Mucosa of rectum (tissue), 2 donors: Measurements from ENCODE around the gene GMPPA.

Experiments used
- H3K27ac ChIP-seq, 2 donors: one replicate each; pipeline ENCODE4 v1.7.0; 2013; ENCODE audit warnings: inconsistent platforms in 2 of 2, low read depth in 2 of 2, low read length in 2 of 2
- H3K27me3 ChIP-seq, 2 donors: one replicate each; pipeline ENCODE4 v1.7.0; 2013; ENCODE audit warnings: low read length in 2 of 2; ENCODE audit not compliant: control insufficient read depth in 2 of 2, insufficient read depth in 2 of 2
- H3K36me3 ChIP-seq, 2 donors: one replicate each; pipeline ENCODE4 v1.7.0; 2013; ENCODE audit warnings: low read length in 2 of 2; ENCODE audit not compliant: control insufficient read depth in 2 of 2, insufficient read depth in 2 of 2
- H3K4me1 ChIP-seq, 2 donors: one replicate each; pipeline ENCODE4 v1.7.0; 2013; ENCODE audit warnings: low read length in 2 of 2, mild to moderate bottlenecking in 1 of 2; ENCODE audit not compliant: control insufficient read depth in 2 of 2, insufficient read depth in 2 of 2
- H3K4me3 ChIP-seq, 2 donors: one replicate each; pipeline ENCODE4 v1.7.0; 2013; ENCODE audit warnings: low read length in 2 of 2
- H3K9ac ChIP-seq, 2 donors: one replicate each; pipeline ENCODE4 v1.7.0; 2013; ENCODE audit warnings: low read length in 2 of 2, low read depth in 1 of 2, mild to moderate bottlenecking in 1 of 2
- H3K9me3 ChIP-seq, 2 donors: one replicate each; pipeline ENCODE4 v1.7.0; 2013; ENCODE audit warnings: low read length in 2 of 2; ENCODE audit not compliant: control insufficient read depth in 2 of 2
- donor health status: healthy.
- donor health status: Normal muscosa, but diverticular disease.

Gene GMPPA

DNA sequence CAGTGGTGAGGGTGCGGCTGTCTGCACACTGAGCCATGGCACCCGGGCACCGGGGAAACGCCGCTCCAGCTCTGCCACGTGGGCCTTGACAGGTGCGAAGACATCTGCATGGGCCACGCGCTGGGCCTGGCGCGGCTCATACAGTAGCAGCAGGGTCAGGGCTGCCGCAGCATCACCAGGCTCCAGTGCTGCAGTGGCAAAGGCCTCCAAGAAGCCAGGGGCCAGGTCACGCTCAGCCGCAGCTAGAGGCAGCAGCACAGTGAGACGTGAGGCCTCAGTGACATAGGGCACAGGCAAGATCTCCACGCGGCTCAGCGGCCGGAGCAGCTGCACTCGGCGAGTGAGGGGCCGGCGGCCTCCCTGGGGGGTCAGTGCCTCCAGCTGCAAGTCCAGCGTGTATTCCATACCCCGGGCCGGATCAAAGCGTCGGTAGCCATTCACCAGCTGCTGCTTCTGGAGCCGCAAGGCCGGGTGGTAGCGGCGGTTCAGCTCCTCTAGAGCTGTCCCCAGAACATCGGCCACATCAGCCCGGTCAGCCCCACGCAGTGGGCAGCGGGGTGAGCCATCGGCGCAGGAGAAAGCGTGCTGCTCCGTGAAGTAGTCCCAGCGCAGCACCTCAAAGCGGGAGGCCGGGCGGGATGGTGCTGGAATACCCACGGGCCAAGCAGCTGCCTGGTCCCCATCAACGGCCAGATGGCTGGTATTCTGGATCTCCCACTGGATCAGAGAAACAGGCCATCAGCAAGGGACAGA is 41.4 kb downstream of the GMPPA start:
- Histone ChIP-seq H3K36me3 (peaks cover 9 to 16% of the 10 kb centered on the region in 2 donors), H3K4me1 (peaks cover 19 to 23% of the 10 kb centered on the region in 2 donors), H3K9ac (no peak overlapping the region), H3K27ac (no peak overlapping the region), H3K4me3 (no peak overlapping the region), H3K27me3 (no peaks in the 10 kb centered on the region), H3K9me3 (no peaks in the 10 kb centered on the region)

- Histone ChIP-seq H3K27me3 (no peaks in the 10 kb centered on the region), H3K9ac (no peak overlapping the region), H3K9me3 (no peaks in the 10 kb centered on the region), H3K36me3 (peaks cover 9 to 16% of the 10 kb centered on the region in 2 donors), H3K27ac (no peak overlapping the region), H3K4me3 (no peak overlapping the region), H3K4me1 (peaks cover 19 to 23% of the 10 kb centered on the region in 2 donors)
These were observed 42.3 kb downstream of the GMPPA start for GRCh38 chr2:219540784-219541504.

DNA sequence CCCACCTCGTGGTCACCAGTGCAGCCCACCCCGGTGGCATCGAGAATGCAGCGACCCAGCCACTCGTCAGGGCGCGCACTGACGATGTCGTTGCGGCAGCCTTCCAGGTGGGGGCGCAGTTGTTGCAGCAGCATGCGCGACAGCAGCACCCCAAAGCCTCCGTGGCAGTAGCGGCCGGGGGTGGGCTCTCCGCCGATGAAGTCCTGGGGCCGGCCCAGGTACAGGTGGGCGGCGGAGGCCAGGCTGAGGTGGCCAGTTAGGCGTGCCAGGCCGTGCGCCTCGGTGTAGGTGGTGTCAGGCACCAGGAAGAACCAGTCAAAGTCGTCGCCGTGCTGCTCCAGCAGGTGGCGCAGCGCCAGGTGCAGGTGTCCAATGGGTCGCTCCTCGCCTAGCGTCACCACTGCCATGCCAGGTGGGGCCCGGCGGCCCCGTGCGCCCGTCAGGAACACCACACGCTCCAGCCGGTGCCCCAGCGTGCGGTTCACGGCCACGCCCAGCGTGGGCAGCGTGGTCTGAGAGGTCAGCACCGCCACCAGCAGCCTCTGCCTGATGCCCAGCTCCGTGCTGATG is 43.0 kb downstream of the GMPPA start:
- no peaks in the 10 kb centered on the region for H3K27me3 ChIP-seq
- H3K36me3 ChIP-seq: peaks cover 9 to 16% of the 10 kb centered on the region in 2 donors
- peak overlapping the region; percentile 71 to 79 for H3K4me3 ChIP-seq
- no peaks in the 10 kb centered on the region for H3K9me3 ChIP-seq
- peak overlapping the region in 1 of 2 donors; percentile 28 for H3K27ac ChIP-seq
- peak overlapping the region in 1 of 2 donors; percentile 76 for H3K9ac ChIP-seq
- H3K4me1 ChIP-seq: peaks cover 19 to 23% of the 10 kb centered on the region in 2 donors

- no peaks in the 10 kb centered on the region for H3K9me3 ChIP-seq
- peaks cover 19 to 23% of the 10 kb centered on the region in 2 donors for H3K4me1 ChIP-seq
- H3K27ac ChIP-seq: peak overlapping the region; percentile 88 to 92
- H3K4me3 ChIP-seq: peak overlapping the region; percentile 71 to 79
- peaks cover 9 to 16% of the 10 kb centered on the region in 2 donors for H3K36me3 ChIP-seq
- no peaks in the 10 kb centered on the region for H3K27me3 ChIP-seq
- peak overlapping the region; percentile 71 to 76 for H3K9ac ChIP-seq
These were observed 44.4 kb downstream of the GMPPA start for GRCh38 chr2:219542931-219543595.

DNA sequence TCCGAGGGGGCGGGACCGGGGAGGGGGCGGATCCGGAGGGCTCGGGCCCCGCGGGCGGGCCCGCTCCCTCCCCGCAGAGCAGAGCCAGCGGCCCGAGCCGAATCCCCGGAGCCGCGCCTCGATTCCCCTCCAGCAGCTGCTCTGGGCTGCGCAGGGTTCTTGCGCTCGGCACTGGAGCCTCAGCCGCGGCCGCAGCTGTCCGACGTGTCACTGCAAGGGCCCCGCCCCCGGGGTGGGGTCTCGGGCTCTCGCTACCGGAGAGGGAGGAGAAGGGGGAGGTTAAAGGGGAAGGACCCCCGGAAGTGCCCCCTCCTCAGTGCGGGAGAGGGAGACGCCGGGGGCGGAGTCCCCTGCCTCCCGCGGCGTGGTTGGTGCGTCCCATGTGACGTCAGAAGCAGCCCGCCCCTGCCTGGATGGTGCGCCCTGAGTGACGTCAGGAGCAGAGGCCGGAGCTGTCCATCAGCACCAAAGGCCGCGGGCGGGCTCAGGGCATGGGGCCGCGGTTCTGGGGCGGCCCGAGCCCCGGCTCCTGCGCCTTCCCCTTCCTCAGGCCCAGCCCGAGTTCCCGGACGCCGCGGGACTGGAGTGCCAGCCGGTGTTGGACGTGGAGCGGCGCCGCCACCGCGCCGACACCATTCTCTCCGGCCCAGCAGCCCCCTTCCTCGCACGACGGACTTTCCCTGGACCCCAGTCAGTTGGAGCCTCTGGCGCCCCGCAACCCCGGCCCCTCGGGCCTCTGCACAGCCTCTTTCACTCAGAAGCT is 45.1 kb downstream of the GMPPA start, which contains the start of the genes CHPF and TMEM198:
Gene CHPF, minus strand, starts transcription at position 214 of the 763 bp plus-strand sequence. CDS start 271 bp downstream, outside the sequence.
Gene TMEM198, plus strand, starts transcription at position 433 of the 763 bp plus-strand sequence. CDS start 700 bp downstream, outside the sequence.
- no peaks in the 10 kb centered on the region for H3K9me3 ChIP-seq
- no peaks in the 10 kb centered on the region for H3K27me3 ChIP-seq
- peaks cover 9 to 16% of the 10 kb centered on the region in 2 donors for H3K36me3 ChIP-seq
- H3K27ac ChIP-seq: peak within 1 kb of the TSS; percentile 88 to 92
- H3K4me3 ChIP-seq: peak within 1 kb of the TSS; percentile 71 to 79
- H3K4me1 ChIP-seq: peaks cover 19 to 23% of the 10 kb centered on the region in 2 donors
- peak within 1 kb of the TSS; percentile 71 to 76 for H3K9ac ChIP-seq

DNA sequence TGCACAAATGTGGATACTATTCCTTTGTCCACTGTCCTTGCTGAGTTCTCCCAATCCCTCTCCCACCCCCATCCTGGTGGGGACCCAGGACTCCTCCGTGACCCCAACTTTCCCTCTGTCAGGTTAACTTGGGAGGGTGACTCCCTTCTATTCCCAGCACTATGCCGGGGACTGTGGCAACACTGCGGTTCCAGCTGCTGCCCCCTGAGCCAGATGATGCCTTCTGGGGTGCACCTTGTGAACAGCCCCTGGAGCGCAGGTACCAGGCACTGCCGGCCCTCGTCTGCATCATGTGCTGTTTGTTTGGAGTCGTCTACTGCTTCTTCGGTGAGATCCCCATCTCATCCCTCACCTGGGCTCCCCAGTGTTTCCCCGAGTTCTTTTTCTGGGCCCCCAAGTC is 45.9 kb downstream of the GMPPA start:
- Histone ChIP-seq H3K9me3 (no peaks in the 10 kb centered on the region), H3K9ac (no peak overlapping the region), H3K27me3 (no peaks in the 10 kb centered on the region), H3K36me3 (peaks cover 9 to 12% of the 10 kb centered on the region in 2 donors), H3K4me3 (peak overlapping the region in 1 of 2 donors; percentile 79), H3K4me1 (peaks cover 19 to 23% of the 10 kb centered on the region in 2 donors), H3K27ac (no peak overlapping the region)

- peaks cover 0 to 2% of the 10 kb centered on the region in 2 donors for H3K27me3 ChIP-seq
- no peak overlapping the region for H3K4me3 ChIP-seq
These were observed 46.7 kb downstream of the GMPPA start for GRCh38 chr2:219545295-219545942.

DNA sequence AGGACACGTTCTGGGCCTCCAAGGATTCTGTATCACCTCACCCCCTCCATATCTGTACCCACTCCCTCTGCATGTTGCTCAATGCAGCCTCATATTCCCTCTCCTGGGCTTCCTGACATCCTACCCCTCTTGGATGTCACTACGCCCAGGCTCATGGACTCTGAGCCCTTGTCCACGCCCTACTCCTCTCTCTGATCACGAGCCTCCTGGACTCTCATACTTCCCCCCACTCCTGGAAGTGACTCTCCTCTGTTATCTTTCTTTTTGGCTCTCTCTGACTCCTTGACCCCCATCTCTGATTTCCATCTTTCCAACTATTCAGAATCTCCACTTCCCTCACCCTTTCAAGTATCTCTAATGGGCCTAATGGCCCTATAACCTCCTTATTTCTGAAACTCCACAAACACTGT is 47.3 kb downstream of the GMPPA start:
- H3K27me3 ChIP-seq: peaks cover 0 to 3% of the 10 kb centered on the region in 2 donors
- H3K4me1 ChIP-seq: peaks cover 19 to 23% of the 10 kb centered on the region in 2 donors
- no peaks in the 10 kb centered on the region for H3K9me3 ChIP-seq
- H3K9ac ChIP-seq: no peak overlapping the region
- peaks cover 2% of the 10 kb centered on the region in 2 donors for H3K36me3 ChIP-seq
- H3K27ac ChIP-seq: no peak overlapping the region
- H3K4me3 ChIP-seq: no peak overlapping the region

More at GRCh38 chr2:219545295-219545942, 46.7 kb downstream of the GMPPA start:
- Histone ChIP-seq H3K27ac (no peak overlapping the region), H3K4me1 (peaks cover 19 to 23% of the 10 kb centered on the region in 2 donors), H3K36me3 (peaks cover 7% of the 10 kb centered on the region in 2 donors), H3K9me3 (no peaks in the 10 kb centered on the region), H3K9ac (no peak overlapping the region)

- Histone ChIP-seq H3K36me3 (no peaks in the 10 kb centered on the region), H3K27me3 (peaks cover 0 to 9% of the 10 kb centered on the region in 2 donors), H3K9me3 (no peaks in the 10 kb centered on the region), H3K9ac (no peak overlapping the region), H3K4me1 (peaks cover 11 to 15% of the 10 kb centered on the region in 2 donors), H3K4me3 (no peak overlapping the region), H3K27ac (no peak overlapping the region)
These were observed 48.9 kb downstream of the GMPPA start for GRCh38 chr2:219547621-219548020.
